ENCODE measurements around the gene NDUFC2. TPM values are rescaled to one million over a fixed set of nuclear protein-coding genes. Genes with fewer than 3 reads are reported as not detected.

Gene NDUFC2
- total RNA-seq, 4 donors from 2014 or later = 67.8 to 102 (median 79.6) TPM

GRCh38 chr11:78037825-78038620, 41.6 kb downstream of the NDUFC2 start:
- H3K9me3 ChIP-seq = no peaks in the 10 kb centered on the region
- no peak for ATAC-seq
- peaks cover 0 to 15% (median 0%) of the 10 kb centered on the region in 3 donors for H3K4me1 ChIP-seq
- no peak overlapping the region for H3K4me3 ChIP-seq
- H3K27ac ChIP-seq = no peak overlapping the region
- no peaks in the 10 kb centered on the region for H3K27me3 ChIP-seq
- TF ChIP-seq POLR2A (IDR thresholded peaks at IDR 0.05) (no peak), CTCF (IDR thresholded peaks at IDR 0.05) (no peak), POLR2AphosphoS5 (IDR thresholded peaks at IDR 0.05) (no peak), EP300 (IDR thresholded peaks at IDR 0.05) (no peak)
- H3K36me3 ChIP-seq = no peaks in the 10 kb centered on the region
- WGBS, 2 donors (ENCODE audit: low coverage in 1 of 2) = 77 to 97% methylated on average over 4 to 5 of the region's 9 CpGs

GRCh38 chr11:78037056-78037455, 42.6 kb downstream of the NDUFC2 start:
- TF ChIP-seq POLR2A (IDR thresholded peaks at IDR 0.05) (no peak), EP300 (IDR thresholded peaks at IDR 0.05) (no peak), POLR2AphosphoS5 (IDR thresholded peaks at IDR 0.05) (no peak), CTCF (IDR thresholded peaks at IDR 0.05) (no peak)
- 85 to 100% methylated on average over 3 of the region's 3 CpGs for WGBS, 2 donors (ENCODE audit: low coverage in 1 of 2)
- Histone ChIP-seq H3K4me3 (no peak overlapping the region), H3K36me3 (no peaks in the 10 kb centered on the region), H3K27ac (no peak overlapping the region), H3K4me1 (peaks cover 0 to 15% (median 0%) of the 10 kb centered on the region in 3 donors), H3K9me3 (no peaks in the 10 kb centered on the region), H3K27me3 (no peaks in the 10 kb centered on the region)
- no peak for ATAC-seq

- Histone ChIP-seq H3K9me3 (no peaks in the 10 kb centered on the region), H3K4me1 (peaks cover 0 to 18% (median 0%) of the 10 kb centered on the region in 3 donors), H3K36me3 (no peaks in the 10 kb centered on the region), H3K4me3 (no peak overlapping the region), H3K27me3 (no peaks in the 10 kb centered on the region), H3K27ac (no peak overlapping the region)
- TF ChIP-seq CTCF (IDR thresholded peaks at IDR 0.05) (no peak), POLR2A (IDR thresholded peaks at IDR 0.05) (no peak), EP300 (IDR thresholded peaks at IDR 0.05) (no peak), POLR2AphosphoS5 (IDR thresholded peaks at IDR 0.05) (no peak)
- ATAC-seq = no peak
- WGBS, 2 donors (ENCODE audit: low coverage in 1 of 2) = 86 to 90% methylated on average over 2 to 3 of the region's 3 CpGs
Measured at GRCh38 chr11:78036313-78036712, 43.3 kb downstream of the NDUFC2 start.

GRCh38 chr11:78034623-78035022, 45.0 kb downstream of the NDUFC2 start:
- Histone ChIP-seq H3K9me3 (no peaks in the 10 kb centered on the region), H3K36me3 (no peaks in the 10 kb centered on the region), H3K4me3 (no peak overlapping the region), H3K27me3 (no peaks in the 10 kb centered on the region), H3K4me1 (peaks cover 0 to 16% (median 6%) of the 10 kb centered on the region in 3 donors), H3K27ac (no peak overlapping the region)
- ATAC-seq = no peak
- 66 to 71% methylated on average over 4 to 8 of the region's 10 CpGs for WGBS, 2 donors (ENCODE audit: low coverage in 1 of 2)
- no peak for TF ChIP-seq POLR2A (IDR thresholded peaks at IDR 0.05)
- no peak for TF ChIP-seq CTCF (IDR thresholded peaks at IDR 0.05)
- TF ChIP-seq POLR2AphosphoS5 (IDR thresholded peaks at IDR 0.05) = no peak
- TF ChIP-seq EP300 (IDR thresholded peaks at IDR 0.05) = no peak

GRCh38 chr11:78033040-78033439, 46.6 kb downstream of the NDUFC2 start:
- no peaks in the 10 kb centered on the region for H3K36me3 ChIP-seq
- TF ChIP-seq POLR2AphosphoS5 (IDR thresholded peaks at IDR 0.05) (no peak), EP300 (IDR thresholded peaks at IDR 0.05) (no peak), CTCF (IDR thresholded peaks at IDR 0.05) (no peak), POLR2A (IDR thresholded peaks at IDR 0.05) (no peak)
- no peak for ATAC-seq
- H3K27ac ChIP-seq = no peak overlapping the region
- no peak overlapping the region for H3K4me3 ChIP-seq
- WGBS, 2 donors (ENCODE audit: low coverage in 1 of 2) = 56 to 65% methylated on average over 4 of the region's 4 CpGs
- no peaks in the 10 kb centered on the region for H3K9me3 ChIP-seq
- H3K4me1 ChIP-seq = peaks cover 0 to 16% (median 6%) of the 10 kb centered on the region in 3 donors
- H3K27me3 ChIP-seq = no peaks in the 10 kb centered on the region

All from gastroesophageal sphincter (tissue), 4 donors.